H54 (cell line): ENCODE measurements around the gene SLC47A1.

Experiments used
- DNase-seq: peaks from one replicate; pipeline ENCODE4 v3.0.0; 2011; ENCODE audit warnings: low spot score, mixed read lengths; ENCODE audit not compliant: insufficient read length
- FAIRE-seq: peaks from 3 replicates; lab custom pipeline; 2011; peaks lifted over from hg19 to GRCh38; lab: Jason Lieb, UNC
- POLR2A ChIP-seq: IDR thresholded peaks from 2 replicates; pipeline ENCODE4 v1.6.1; 2011; ENCODE audit warnings: low read depth, mild to moderate bottlenecking, low read length

Gene SLC47A1

DNA sequence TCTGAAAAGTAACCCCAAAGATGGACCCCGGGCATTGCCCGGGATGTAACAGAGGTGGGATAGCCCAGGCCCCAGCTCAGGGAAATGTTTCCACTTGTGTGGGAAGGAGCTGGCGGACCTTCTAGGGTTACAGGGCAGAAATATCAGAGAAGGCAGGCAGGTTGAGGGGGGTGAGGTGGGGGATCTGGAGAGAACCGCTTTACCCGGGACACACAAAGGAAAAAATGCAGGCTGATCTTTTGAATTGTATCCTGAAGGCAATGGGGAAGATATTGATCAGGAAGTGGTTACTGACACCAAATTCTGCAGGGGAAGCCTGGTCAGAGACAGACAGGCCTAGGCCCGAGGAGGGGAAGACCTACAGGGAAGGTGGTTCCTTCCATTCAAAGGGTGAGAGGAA, 3.5 kb downstream of the SLC47A1 start:
- TF ChIP-seq POLR2A: no peak
- DNase-seq (no peak), FAIRE-seq (no peak)

DNA sequence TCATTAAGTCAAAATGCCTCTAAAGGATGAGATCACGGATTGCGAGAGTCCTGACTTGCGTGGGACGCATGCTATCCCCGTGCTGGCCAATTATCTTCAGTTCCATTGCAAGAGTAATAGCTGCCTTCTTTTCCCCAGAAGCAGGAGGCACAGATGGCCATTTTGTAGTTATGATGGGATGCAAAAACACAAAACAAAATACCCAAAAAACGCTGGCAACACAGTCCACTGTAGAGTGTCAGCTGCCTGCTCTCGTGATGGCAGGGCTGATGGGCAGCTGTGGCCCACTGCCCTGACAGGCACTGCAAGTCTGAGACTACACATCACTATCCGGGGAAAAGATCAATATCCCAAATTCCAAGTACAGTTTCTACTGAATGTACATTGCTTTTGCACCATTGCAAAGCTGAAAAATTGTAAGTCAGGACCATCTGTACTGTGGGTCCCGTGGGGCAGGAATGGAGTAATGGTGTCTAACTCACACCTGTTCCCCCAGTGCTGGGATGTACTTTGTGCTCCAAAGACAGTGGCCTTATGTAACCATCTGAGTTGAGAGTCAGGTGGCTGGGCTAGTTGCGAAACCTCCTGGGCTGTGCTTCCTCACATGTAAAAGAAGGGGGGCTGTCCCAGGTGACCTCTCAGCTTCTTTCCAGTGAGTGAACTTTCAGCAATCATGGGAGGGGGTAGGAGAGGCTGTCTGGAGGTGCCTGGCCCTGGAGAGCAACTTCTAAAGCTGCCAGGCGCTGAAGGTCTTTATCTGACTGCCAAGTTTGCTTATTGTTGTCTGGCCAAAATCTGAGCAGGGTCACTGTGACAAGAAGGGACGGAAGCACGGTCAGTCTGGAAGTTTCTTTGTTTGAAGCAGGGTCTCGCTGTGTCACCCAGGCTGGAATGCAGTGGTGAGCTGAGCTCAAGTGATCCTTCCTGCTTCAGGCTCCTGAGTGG, 4.7 kb downstream of the SLC47A1 start:
- no peak for FAIRE-seq
- TF ChIP-seq POLR2A: no peak
- no peak for DNase-seq

GRCh38 chr17:19539040-19539399, 5.4 kb downstream of the SLC47A1 start:
- FAIRE-seq: no peak
- no peak for DNase-seq
- TF ChIP-seq POLR2A: no peak

DNA sequence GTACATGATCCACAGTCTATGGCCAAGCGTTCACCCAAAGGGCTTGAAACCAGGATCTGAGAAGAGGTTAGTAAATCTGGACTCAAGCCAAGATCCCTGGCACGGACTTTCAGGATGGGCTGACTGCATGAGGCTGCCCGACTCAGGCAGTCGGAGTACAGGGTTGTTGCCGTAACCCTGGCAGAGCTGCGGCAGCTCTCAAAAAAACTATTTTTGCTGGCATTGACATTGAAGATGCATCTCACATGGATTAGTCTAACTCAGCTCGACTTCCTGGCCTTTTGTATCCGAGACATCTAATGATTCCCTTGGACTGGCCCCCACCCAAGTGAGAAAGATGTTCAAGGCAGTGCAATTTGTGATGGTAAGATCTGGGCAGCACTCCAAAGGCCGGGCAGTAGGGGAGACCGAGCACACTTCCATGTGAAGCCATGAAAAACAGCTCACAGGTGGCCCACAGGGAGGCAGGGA, 6.2 kb downstream of the SLC47A1 start:
- TF ChIP-seq POLR2A: no peak
- FAIRE-seq: no peak

GRCh38 chr17:19540706-19541370, 7.2 kb downstream of the SLC47A1 start:
- no peak for TF ChIP-seq POLR2A
- no peak for FAIRE-seq

More for the DNA sequence above, 6.2 kb downstream of the SLC47A1 start:
- no peak for DNase-seq

DNA sequence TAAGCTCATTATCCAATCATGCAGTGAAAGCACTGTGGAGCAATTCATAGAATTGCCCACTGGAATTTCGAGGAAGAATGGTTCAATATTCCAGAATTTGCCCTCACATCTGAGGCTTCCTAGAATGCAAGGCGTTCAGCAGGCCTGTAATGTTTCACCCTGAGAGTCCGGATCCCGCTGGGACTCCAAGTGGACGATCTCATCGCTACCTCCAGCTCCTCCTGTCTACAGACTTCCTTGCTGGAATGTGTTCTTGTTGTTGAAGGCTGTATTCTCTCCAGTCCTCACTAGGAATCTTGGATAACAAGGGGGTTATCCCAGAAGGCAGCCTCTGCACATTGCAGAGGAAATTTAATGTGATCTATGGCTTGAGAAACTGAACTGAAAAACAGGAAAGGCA, 7.8 kb downstream of the SLC47A1 start:
- DNase-seq (no peak), FAIRE-seq (no peak)
- TF ChIP-seq POLR2A: no peak

More at GRCh38 chr17:19540706-19541370, 7.2 kb downstream of the SLC47A1 start:
- no peak for DNase-seq

DNA sequence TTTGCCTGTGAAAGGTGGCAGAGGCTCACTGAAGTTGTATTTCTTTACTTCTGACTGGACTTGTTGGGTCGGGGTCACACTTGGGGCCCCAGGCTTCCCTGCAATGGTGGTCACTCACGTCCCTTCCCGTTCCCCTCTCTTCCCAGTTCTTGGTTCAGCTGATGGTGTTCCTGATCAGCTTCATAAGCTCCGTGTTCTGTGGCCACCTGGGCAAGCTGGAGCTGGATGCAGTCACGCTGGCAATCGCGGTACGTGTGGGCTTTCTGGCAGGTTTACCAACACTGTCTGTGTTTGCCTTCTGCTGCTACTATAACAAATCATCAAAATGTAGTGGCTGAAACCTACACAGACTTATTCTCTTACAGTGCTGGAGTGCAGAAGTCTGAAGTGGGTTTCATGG, 8.6 kb downstream of the SLC47A1 start:
- FAIRE-seq (no peak), DNase-seq (no peak)

DNA sequence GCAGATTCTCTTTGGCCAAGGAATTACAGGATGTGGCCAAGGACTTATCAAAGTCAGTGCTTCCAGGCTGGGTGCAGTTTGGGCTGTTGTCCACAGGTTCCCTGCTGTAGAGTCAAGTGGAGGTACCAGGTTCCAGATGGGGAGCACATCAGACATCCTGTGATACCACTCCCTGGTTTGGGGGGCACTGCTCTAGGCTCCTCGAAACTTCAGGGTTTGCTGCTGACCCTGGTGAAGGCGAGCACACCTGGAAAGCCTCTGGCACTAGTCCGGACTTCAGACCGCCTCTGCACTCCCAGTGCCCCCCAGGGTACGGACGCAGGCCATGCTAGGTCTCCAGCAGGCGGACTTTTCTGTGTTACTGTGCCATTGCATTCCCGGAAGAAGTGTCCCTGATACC, 10.7 kb downstream of the SLC47A1 start:
- DNase-seq (no peak), FAIRE-seq (no peak)
- no peak for TF ChIP-seq POLR2A

More for the DNA sequence above, 8.6 kb downstream of the SLC47A1 start:
- TF ChIP-seq POLR2A: no peak

GRCh38 chr17:19546289-19547065, 12.8 kb downstream of the SLC47A1 start:
- no peak for TF ChIP-seq POLR2A
- DNase-seq (no peak), FAIRE-seq (no peak)

GRCh38 chr17:19549746-19550623, 16.3 kb downstream of the SLC47A1 start:
- TF ChIP-seq POLR2A: no peak
- FAIRE-seq: no peak
- no peak for DNase-seq

- DNase-seq: no peak
- no peak for TF ChIP-seq POLR2A
- no peak for FAIRE-seq
Observed at GRCh38 chr17:19551165-19551564, 17.5 kb downstream of the SLC47A1 start.

DNA sequence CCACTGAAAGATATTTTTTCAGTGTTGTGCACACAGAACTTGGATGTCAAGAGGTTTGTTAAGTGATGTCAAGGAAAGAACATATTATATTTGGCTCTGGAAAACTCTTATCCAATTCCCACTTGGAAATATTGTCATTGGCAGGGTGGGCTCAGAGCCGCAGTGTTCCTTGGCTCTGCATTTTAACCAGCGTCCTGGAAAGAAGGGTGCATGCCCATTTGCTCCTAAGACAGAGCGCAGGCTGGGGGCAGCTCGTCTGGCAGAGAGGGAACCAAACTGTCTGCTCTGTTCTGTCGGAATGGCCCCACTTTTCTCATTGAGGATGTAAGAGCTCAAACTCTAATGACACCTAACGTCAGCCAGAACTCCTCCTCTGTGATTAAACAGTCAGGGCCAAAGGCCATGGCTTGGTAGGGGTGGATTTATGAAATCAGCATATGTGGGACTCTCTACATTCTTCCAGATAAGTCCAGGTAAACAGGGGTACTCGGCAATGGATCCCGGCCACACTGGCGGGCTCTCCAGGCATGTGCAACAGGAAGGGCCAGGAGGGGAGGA, 18.0 kb downstream of the SLC47A1 start:
- DNase-seq (no peak), FAIRE-seq (no peak)
- no peak for TF ChIP-seq POLR2A
